Measurements from ENCODE around the gene SPP1. TPM values are rescaled to one million over a fixed set of nuclear protein-coding genes. Genes with fewer than 3 reads are reported as not detected.
"Not testable (repeated sequence)": the region's sequence is repeated elsewhere in the genome, so short reads cannot be mapped to it uniquely, and the experiment has no call there.

SPP1 gene
- total RNA-seq, 1 donor from 2014 or later: 1.1 TPM

GRCh38 chr4:88015659-88016295 lies 40.3 kb downstream of the SPP1 start:
- Mint-ChIP-seq H3K4me1 (ENCODE audit: low read depth, unreplicated experiment) (peaks cover 8% of the 10 kb centered on the region), H3K27me3 (ENCODE audit: unreplicated experiment) (no peaks in the 10 kb centered on the region), H3K36me3 (ENCODE audit: unreplicated experiment) (no peaks in the 10 kb centered on the region), H3K4me3 (ENCODE audit: unreplicated experiment) (no peak overlapping the region), H3K27ac (ENCODE audit: unreplicated experiment) (no peak overlapping the region), H3K9me3 (ENCODE audit: unreplicated experiment) (no peaks in the 10 kb centered on the region)
- TF ChIP-seq CTCF (IDR thresholded peaks at IDR 0.05; ENCODE audit: partially characterized antibody, unreplicated experiment): no peak
- no peak for DNase-seq

- no peaks in the 10 kb centered on the region for H3K9me3 Mint-ChIP-seq (ENCODE audit: unreplicated experiment)
- TF ChIP-seq CTCF (IDR thresholded peaks at IDR 0.05; ENCODE audit: partially characterized antibody, unreplicated experiment): no peak
- H3K27ac Mint-ChIP-seq (ENCODE audit: unreplicated experiment): no peak overlapping the region
- no peak for DNase-seq
- no peaks in the 10 kb centered on the region for H3K36me3 Mint-ChIP-seq (ENCODE audit: unreplicated experiment)
- H3K27me3 Mint-ChIP-seq (ENCODE audit: unreplicated experiment): no peaks in the 10 kb centered on the region
- H3K4me3 Mint-ChIP-seq (ENCODE audit: unreplicated experiment): no peak overlapping the region
- H3K4me1 Mint-ChIP-seq (ENCODE audit: low read depth, unreplicated experiment): peaks cover 3% of the 10 kb centered on the region
Measured at GRCh38 chr4:88017516-88018297, 42.2 kb downstream of the SPP1 start.

- Mint-ChIP-seq H3K4me3 (ENCODE audit: unreplicated experiment) (no peak overlapping the region), H3K27me3 (ENCODE audit: unreplicated experiment) (no peaks in the 10 kb centered on the region), H3K27ac (ENCODE audit: unreplicated experiment) (no peak overlapping the region), H3K36me3 (ENCODE audit: unreplicated experiment) (no peaks in the 10 kb centered on the region), H3K4me1 (ENCODE audit: low read depth, unreplicated experiment) (peaks cover 3% of the 10 kb centered on the region), H3K9me3 (ENCODE audit: unreplicated experiment) (no peaks in the 10 kb centered on the region)
- no peak for DNase-seq
- no peak for TF ChIP-seq CTCF (IDR thresholded peaks at IDR 0.05; ENCODE audit: partially characterized antibody, unreplicated experiment)
Measured at GRCh38 chr4:88018466-88018865, 43.0 kb downstream of the SPP1 start.

- Mint-ChIP-seq H3K4me1 (ENCODE audit: low read depth, unreplicated experiment) (no peaks in the 10 kb centered on the region), H3K36me3 (ENCODE audit: unreplicated experiment) (peaks cover 11% of the 10 kb centered on the region), H3K4me3 (ENCODE audit: unreplicated experiment) (no peak overlapping the region), H3K27me3 (ENCODE audit: unreplicated experiment) (no peaks in the 10 kb centered on the region), H3K9me3 (ENCODE audit: unreplicated experiment) (peaks cover 4% of the 10 kb centered on the region), H3K27ac (ENCODE audit: unreplicated experiment) (no peak overlapping the region)
- DNase-seq: no peak
- no peak for TF ChIP-seq CTCF (IDR thresholded peaks at IDR 0.05; ENCODE audit: partially characterized antibody, unreplicated experiment)
Measured at GRCh38 chr4:88021824-88022223, 46.3 kb downstream of the SPP1 start.

GRCh38 chr4:88022289-88022688 lies 46.8 kb downstream of the SPP1 start:
- no peaks in the 10 kb centered on the region for H3K4me1 Mint-ChIP-seq (ENCODE audit: low read depth, unreplicated experiment)
- TF ChIP-seq CTCF (IDR thresholded peaks at IDR 0.05; ENCODE audit: partially characterized antibody, unreplicated experiment): no peak
- H3K27me3 Mint-ChIP-seq (ENCODE audit: unreplicated experiment): no peaks in the 10 kb centered on the region
- no peak for DNase-seq
- no peak overlapping the region for H3K4me3 Mint-ChIP-seq (ENCODE audit: unreplicated experiment)
- H3K9me3 Mint-ChIP-seq (ENCODE audit: unreplicated experiment): peaks cover 4% of the 10 kb centered on the region
- no peak overlapping the region for H3K27ac Mint-ChIP-seq (ENCODE audit: unreplicated experiment)
- H3K36me3 Mint-ChIP-seq (ENCODE audit: unreplicated experiment): peaks cover 11% of the 10 kb centered on the region

GRCh38 chr4:88025868-88026661 lies 50.6 kb downstream of the SPP1 start:
- not testable (repeated sequence) for H3K9me3 Mint-ChIP-seq (ENCODE audit: unreplicated experiment); H3K4me3 Mint-ChIP-seq (ENCODE audit: unreplicated experiment); H3K27ac Mint-ChIP-seq (ENCODE audit: unreplicated experiment); DNase-seq; H3K4me1 Mint-ChIP-seq (ENCODE audit: low read depth, unreplicated experiment); H3K27me3 Mint-ChIP-seq (ENCODE audit: unreplicated experiment)
- peaks cover 15% of the 10 kb centered on the region for H3K36me3 Mint-ChIP-seq (ENCODE audit: unreplicated experiment)
